GM12873 (cell line): Measurements from ENCODE around the gene CADM1.

Source experiments
- CTCF ChIP-seq: IDR thresholded peaks from 2 replicates; pipeline ENCODE4 v1.5.1; 2012; ENCODE audit warnings: low read depth, mild to moderate bottlenecking, moderate library complexity, low read length, control low read depth; ENCODE audit not compliant: insufficient read depth; ENCODE audit errors: missing control alignments

The CADM1 gene

DNA sequence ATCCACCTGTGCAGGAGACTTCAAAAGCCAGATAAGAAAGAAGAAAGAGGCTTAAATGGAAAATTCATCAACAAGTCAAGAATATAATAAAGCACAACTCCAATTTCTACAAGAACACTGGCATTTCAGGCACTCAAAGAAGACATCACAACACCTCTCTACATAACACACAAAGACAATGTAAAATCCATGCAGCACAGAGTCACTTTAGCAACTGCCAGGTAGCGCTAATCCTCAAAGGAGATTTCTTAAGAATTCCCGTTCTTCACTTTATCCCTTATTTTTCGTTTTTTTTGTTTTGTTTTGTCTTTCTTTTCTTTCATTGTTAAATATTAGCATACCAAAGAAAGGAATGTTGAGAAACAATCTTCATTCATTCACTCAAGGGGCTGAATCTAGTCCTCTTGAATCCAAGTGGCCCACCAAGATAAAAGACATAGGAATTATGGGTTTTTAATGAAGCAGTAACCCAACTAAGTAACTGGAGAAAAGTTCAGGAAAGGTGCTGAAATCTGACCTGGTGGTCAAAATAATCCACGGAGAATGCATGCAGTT is 95.0 kb downstream of the CADM1 start:
- no peak for TF ChIP-seq CTCF

GRCh38 chr11:115408036-115408921 is 95.9 kb downstream of the CADM1 start:
- no peak for TF ChIP-seq CTCF

DNA sequence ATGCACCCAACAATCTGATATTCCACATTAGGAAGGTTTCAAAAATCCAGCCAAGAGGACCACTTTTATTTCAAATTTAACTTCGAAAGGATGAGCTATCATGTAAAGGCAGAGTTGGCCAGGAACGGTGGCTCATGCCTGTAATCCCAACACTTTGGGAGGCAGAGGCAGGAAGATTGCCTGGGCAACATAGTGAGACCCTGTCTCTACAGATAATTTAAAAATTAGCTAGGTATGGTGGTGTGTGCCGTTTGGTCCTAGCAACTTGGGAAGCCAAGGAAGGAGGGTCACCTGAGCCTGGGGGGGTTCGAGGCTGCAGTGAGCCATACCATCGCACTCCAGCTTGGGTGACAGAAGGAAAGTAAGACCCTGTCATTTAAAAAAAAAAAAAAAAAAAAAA is 96.7 kb downstream of the CADM1 start:
- TF ChIP-seq CTCF, result no peak

DNA sequence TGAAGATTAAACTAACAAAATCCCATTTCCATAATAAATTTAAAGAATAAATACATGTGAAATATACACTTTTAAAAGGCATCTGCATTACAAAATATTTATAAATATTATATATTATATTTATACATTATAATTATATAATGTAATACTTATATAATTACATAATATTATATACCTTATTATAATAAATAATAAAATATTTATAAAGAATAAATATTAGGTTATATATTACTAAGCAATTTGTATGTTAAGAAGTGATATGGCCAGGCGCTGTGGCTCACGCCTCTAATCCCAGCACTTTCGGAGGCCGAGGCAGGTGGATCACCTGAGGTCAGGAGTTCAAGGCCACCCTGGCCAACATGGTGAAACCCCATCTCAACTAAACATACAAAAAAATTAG is 97.8 kb downstream of the CADM1 start:
- TF ChIP-seq CTCF, result no peak

DNA sequence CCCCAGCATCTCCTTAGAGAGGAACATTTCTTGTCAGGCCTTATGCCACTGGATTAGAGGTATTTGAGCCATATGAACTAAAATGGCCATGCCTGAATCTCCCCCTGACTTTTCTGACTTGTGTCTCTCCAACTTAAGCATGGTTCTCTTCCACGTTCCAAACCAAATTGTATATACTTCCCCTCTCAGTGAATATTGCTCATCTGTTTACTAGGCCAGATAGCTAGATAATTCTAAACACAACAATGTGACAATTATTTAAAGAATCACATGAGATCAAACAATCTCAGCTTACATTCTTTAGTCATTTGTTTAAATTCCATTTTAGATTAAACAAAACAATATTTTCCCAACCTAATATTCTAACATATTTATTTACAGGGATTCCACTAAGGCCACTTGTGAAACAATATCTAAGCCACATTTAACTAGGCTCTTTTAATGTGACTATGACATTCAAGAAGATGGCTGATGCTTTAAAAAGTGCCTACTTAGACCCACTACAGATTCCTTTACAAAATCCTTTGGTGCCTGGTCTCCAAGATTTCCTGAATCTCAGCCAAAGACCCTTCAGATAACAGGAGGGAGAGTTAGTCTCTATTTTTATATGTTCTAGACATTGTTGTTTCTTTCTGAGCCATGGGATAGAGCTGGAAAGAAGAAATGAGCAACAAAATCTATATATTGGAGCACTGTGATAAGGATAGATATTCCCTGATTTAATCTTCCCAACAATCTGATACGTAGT is 105.7 kb downstream of the CADM1 start:
- TF ChIP-seq CTCF, result no peak

- TF ChIP-seq CTCF, result no peak
Observed at GRCh38 chr11:115396533-115396932, 107.7 kb downstream of the CADM1 start.

DNA sequence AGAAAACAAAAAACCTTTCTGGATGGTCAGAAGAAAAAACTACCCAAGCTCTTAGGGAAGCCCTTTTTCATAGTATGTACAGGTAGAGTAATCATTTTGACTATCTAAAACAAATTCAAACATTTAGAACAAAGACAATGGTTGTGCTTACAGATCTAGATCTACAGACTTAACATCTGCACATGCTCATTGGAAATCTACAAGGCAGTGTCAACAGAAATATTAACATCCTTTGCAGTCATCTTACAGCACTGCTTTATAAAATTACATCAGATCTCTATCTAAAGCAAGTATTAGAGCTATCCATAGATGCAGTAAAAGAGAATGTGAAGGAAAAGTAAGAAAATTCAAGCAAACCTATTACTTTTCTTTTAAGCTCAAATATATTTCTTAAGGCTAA is 110.3 kb downstream of the CADM1 start:
- TF ChIP-seq CTCF, result no peak
